ENCODE measurements around the gene ETV2. TPM values are rescaled to one million over a fixed set of nuclear protein-coding genes. Genes with fewer than 3 reads are reported as not detected.

Gene ETV2
- total RNA-seq, 2 experiments from 2014 or later, result 0.25 to 1.7 TPM

DNA sequence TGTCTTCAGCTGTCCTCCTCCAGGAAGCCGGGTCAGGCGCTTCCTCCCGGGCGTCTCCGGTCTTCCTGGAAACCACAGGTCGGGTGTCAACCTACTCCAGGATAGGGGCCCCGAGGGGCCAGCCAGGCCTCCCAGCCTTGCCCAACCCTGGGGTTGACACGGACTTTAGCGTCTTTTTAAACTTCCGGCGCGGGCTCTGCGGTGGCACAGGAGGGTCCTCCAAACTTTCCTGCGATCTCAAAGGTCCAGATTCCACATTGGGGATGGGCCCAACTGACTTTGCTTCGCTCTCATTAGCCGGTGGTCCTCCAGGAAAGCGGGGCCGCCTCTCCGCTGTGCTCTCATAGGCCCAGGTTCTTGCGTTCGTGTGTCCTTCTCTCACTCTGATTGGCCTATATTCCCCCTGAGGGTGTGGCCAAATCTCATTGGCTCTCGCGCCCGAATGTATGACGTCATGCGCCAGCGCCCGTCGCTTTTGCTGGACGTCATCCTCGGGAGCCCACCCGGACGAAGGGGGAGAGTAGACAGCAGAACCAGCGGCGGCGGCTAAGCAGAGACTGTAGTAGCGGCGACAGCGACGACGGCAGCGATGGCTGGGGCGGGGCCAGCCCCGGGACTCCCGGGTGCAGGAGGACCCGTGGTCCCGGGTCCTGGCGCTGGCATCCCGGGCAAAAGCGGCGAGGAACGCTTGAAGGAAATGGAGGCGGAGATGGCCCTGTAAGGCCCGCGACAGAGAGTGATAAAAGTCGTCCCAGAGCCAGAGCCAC, 12.8 kb upstream of the ETV2 start, which contains the start of gene RBM42:
Gene RBM42 (plus strand): TSS at position 472 of the 767 bp plus-strand sequence. CDS start 118 bp downstream, at position 590.
- peak within 1 kb of the TSS; percentile 68 for H3K27ac ChIP-seq (ENCODE audit: low read depth, low read length, poor library complexity, severe bottlenecking)
- peaks cover 34% of the 10 kb centered on the region for H3K36me3 ChIP-seq (ENCODE audit: insufficient read depth, low read length)
- intact Hi-C loops (cut with micrococcal nuclease; ENCODE audit: unreplicated experiment), result loop anchor here (2.0 to 5.0 kb wide), 3 partner anchors 16 to 381 kb away; partner anchors contain the start of genes HAUS5 and LSR
- peak within 1 kb of the TSS; percentile 83 for H3K4me3 ChIP-seq (ENCODE audit: low read depth, low read length, poor library complexity, severe bottlenecking)
- H3K9me3 ChIP-seq (ENCODE audit: low read length), result no peaks in the 10 kb centered on the region
- no peaks in the 10 kb centered on the region for H4K20me1 ChIP-seq (ENCODE audit: insufficient read depth, low read length)
- no peaks in the 10 kb centered on the region for H3K9me2 ChIP-seq (ENCODE audit: insufficient read depth, low read length)
- ChIA-PET CTCF (ENCODE audit: unreplicated experiment) (interaction anchor here (0.5 kb wide), 1 partner anchor 473 kb away, joined by 3 read pairs; no protein-coding TSS in a partner anchor), POLR2A (interaction anchor here (1.9 kb wide), 1 partner anchor 14 kb away, joined by 5 read pairs; no protein-coding TSS in a partner anchor)
- peaks cover 10% of the 10 kb centered on the region for H3K79me2 ChIP-seq (ENCODE audit: insufficient read depth, low read depth, low read length)
- TF ChIP-seq, protein P1, sequence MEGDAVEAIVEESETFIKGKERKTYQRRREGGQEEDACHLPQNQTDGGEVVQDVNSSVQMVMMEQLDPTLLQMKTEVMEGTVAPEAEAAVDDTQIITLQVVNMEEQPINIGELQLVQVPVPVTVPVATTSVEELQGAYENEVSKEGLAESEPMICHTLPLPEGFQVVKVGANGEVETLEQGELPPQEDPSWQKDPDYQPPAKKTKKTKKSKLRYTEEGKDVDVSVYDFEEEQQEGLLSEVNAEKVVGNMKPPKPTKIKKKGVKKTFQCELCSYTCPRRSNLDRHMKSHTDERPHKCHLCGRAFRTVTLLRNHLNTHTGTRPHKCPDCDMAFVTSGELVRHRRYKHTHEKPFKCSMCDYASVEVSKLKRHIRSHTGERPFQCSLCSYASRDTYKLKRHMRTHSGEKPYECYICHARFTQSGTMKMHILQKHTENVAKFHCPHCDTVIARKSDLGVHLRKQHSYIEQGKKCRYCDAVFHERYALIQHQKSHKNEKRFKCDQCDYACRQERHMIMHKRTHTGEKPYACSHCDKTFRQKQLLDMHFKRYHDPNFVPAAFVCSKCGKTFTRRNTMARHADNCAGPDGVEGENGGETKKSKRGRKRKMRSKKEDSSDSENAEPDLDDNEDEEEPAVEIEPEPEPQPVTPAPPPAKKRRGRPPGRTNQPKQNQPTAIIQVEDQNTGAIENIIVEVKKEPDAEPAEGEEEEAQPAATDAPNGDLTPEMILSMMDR (conservative IDR thresholded peaks at IDR 0.05; ENCODE audit: low read length), result no peak
- TF ChIP-seq EZH2phosphoT487 (IDR thresholded peaks at IDR 0.05; ENCODE audit: borderline replicate concordance, low read depth, low read length), result no peak
- BruUV-seq (replicated peaks), result no TSS peak
- H2AFZ ChIP-seq (ENCODE audit: low read length), result peak within 1 kb of the TSS; percentile 86
- peaks cover 18% of the 10 kb centered on the region for H3K4me1 ChIP-seq (ENCODE audit: insufficient read depth, low read length, poor library complexity, severe bottlenecking)
- peak within 1 kb of the TSS; percentile 96 for H3K4me2 ChIP-seq (ENCODE audit: low read length)
- peak; percentile 99 for DNase-seq (ENCODE audit: low spot score)

DNA sequence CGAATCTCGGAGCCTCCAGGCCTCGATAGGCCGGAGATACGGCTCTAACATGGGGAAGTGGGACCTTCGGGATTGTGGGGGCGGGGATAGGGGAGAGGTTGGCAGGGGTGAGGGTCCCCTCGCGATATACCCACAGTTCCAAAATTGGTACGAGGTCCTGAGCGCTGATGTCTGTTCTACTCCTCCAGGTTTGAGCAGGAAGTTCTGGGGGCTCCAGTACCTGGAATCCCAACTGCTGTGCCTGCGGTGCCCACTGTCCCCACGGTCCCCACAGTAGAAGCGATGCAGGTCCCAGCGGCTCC, 12.3 kb upstream of the ETV2 start:
- Histone ChIP-seq H2AFZ (ENCODE audit: low read length) (peak overlapping the region; percentile 57; the same call in 1 of the 2 replicates), H4K20me1 (ENCODE audit: insufficient read depth, low read length) (no peaks in the 10 kb centered on the region), H3K4me1 (ENCODE audit: insufficient read depth, low read length, poor library complexity, severe bottlenecking) (peaks cover 18% of the 10 kb centered on the region), H3K4me3 (ENCODE audit: low read depth, low read length, poor library complexity, severe bottlenecking) (peak overlapping the region; percentile 83), H3K79me2 (ENCODE audit: insufficient read depth, low read depth, low read length) (peaks cover 10% of the 10 kb centered on the region), H3K4me2 (ENCODE audit: low read length) (peak overlapping the region; percentile 86), H3K27ac (ENCODE audit: low read depth, low read length, poor library complexity, severe bottlenecking) (peak overlapping the region; percentile 9), H3K9me2 (ENCODE audit: insufficient read depth, low read length) (no peaks in the 10 kb centered on the region), H3K9me3 (ENCODE audit: low read length) (no peaks in the 10 kb centered on the region), H3K36me3 (ENCODE audit: insufficient read depth, low read length) (peaks cover 39% of the 10 kb centered on the region)
- POLR2A ChIA-PET, result interaction anchor here (1.9 kb wide), 1 partner anchor 14 kb away, joined by 5 read pairs; no protein-coding TSS in a partner anchor
- TF ChIP-seq, protein P1 (conservative IDR thresholded peaks at IDR 0.05; ENCODE audit: low read length), result no peak
- no peak for TF ChIP-seq EZH2phosphoT487 (IDR thresholded peaks at IDR 0.05; ENCODE audit: borderline replicate concordance, low read depth, low read length)
- no peak for DNase-seq (ENCODE audit: low spot score)
- intact Hi-C loops (cut with micrococcal nuclease; ENCODE audit: unreplicated experiment), result loop anchor here (2.0 to 5.0 kb wide), 3 partner anchors 16 to 382 kb away; partner anchors contain the start of genes HAUS5 and LSR
- CTCF ChIA-PET (ENCODE audit: unreplicated experiment), result no interaction called here
- BruUV-seq (replicated peaks), result TSS peak; percentile 60

Measured in OCI-LY7 (cell line).